ENCODE data around the gene TMEM121. TPM values are rescaled to one million over a fixed set of nuclear protein-coding genes. Genes with fewer than 3 reads are reported as not detected.

TMEM121 gene
- total and polyA plus RNA-seq, 2 of the 4 experiments (the other 2 are of a cell fraction) = 2.7 to 6.3 TPM

- Histone ChIP-seq H3K27me3 (ENCODE audit: control insufficient read depth, insufficient read depth, low read length) (peaks cover 12% of the 10 kb centered on the region), H2AK5ac (ENCODE audit: low read depth, low read length) (no peak overlapping the region), H3K56ac (ENCODE audit: extremely low read depth, insufficient read depth, low read length) (no peak overlapping the region), H4K91ac (ENCODE audit: insufficient read depth, low read depth, low read length) (no peak overlapping the region), H4K20me1 (ENCODE audit: insufficient read depth, low read length) (no peaks in the 10 kb centered on the region), H3K36me3 (ENCODE audit: control insufficient read depth, insufficient read depth, low read length) (no peaks in the 10 kb centered on the region), H2BK15ac (ENCODE audit: low read depth, low read length) (no peak overlapping the region), H3K4ac (ENCODE audit: low read depth, low read length) (no peak overlapping the region), H3K9me3 (ENCODE audit: control insufficient read depth, insufficient read depth, low read length) (no peaks in the 10 kb centered on the region), H2AK9ac (replicated peaks; ENCODE audit: low read depth, low read length, poor library complexity) (peak overlapping the region; percentile 28), H4K8ac (ENCODE audit: low read depth in 2 of 2, low read length in 2 of 2) (no peak overlapping the region), H2AFZ (replicated peaks; ENCODE audit: low read length, poor library complexity) (no peak overlapping the region), H2BK120ac (ENCODE audit: low read depth, low read length) (no peak overlapping the region), H3K79me1 (ENCODE audit: low read depth in 1 of 2, low read length in 2 of 2) (no peaks in the 10 kb centered on the region), H3K14ac (replicated peaks; ENCODE audit: low read depth, low read length) (no peak overlapping the region), H2BK20ac (ENCODE audit: low read depth, low read length) (no peak overlapping the region), H3K9me1 (ENCODE audit: insufficient read depth, low read length) (no peaks in the 10 kb centered on the region), H3K23ac (ENCODE audit: low read depth, low read length) (no peak overlapping the region), H3K27ac (ENCODE audit: insufficient read depth, low read length) (no peak overlapping the region), H3K9ac (ENCODE audit: low read depth, low read length) (no peak overlapping the region), H4K5ac (ENCODE audit: low read depth, low read length) (no peak overlapping the region), H3K4me2 (ENCODE audit: low read depth, low read length) (no peak overlapping the region), H2BK5ac (ENCODE audit: low read depth, low read length, poor library complexity, severe bottlenecking) (no peak overlapping the region), H3K4me1 (ENCODE audit: control insufficient read depth, insufficient read depth, low read length) (peaks cover 9% of the 10 kb centered on the region; the same call in 1 of the 2 replicates), H3K4me3 (ENCODE audit: insufficient read depth, low read depth, low read length) (no peak overlapping the region), H3K18ac (ENCODE audit: low read depth, low read length) (no peak overlapping the region)
- in situ Hi-C loops (cut with MboI; ENCODE audit: low sequenced_read_pairs) (no loop called here), dilution Hi-C loops (cut with HindIII; ENCODE audit: low sequenced_read_pairs, unreplicated experiment) (no loop called here), intact Hi-C loops (cut with micrococcal nuclease) (no loop called here)
- no TSS peak for BruUV-seq (replicated peaks)
- WGBS, 2 experiments (ENCODE audit: extremely low coverage in 2 of 2, insufficient read length in 1 of 2) = 93% methylated on average over 3 of the region's 30 CpGs; no CpG with 5 or more reads in 1 of the 2 experiments
- no peak for DNase-seq
- CTCF ChIA-PET = no interaction called here
- ATAC-seq (ENCODE audit: low read depth) = no peak
- POLR2A ChIA-PET (ENCODE audit: unreplicated experiment) = no interaction called here
- TF ChIP-seq CTCF (conservative IDR thresholded peaks at IDR 0.05; ENCODE audit: low read depth, low read length) = no peak
- no peak for TF ChIP-seq SMC3 (IDR thresholded peaks at IDR 0.05; ENCODE audit: low read depth, low read length)
- TF ChIP-seq BHLHE40 (IDR thresholded peaks at IDR 0.05; ENCODE audit: low read depth, low read length) = no peak
- TF ChIP-seq MAFK (IDR thresholded peaks at IDR 0.05; ENCODE audit: low read depth, low read length) = no peak
- TF ChIP-seq RAD21 (IDR thresholded peaks at IDR 0.05; ENCODE audit: low read length) = no peak
- no peak for TF ChIP-seq POLR2A (IDR thresholded peaks at IDR 0.05; ENCODE audit: low read depth, low read length)
- TF ChIP-seq RFX5 (IDR thresholded peaks at IDR 0.05; ENCODE audit: low read depth, low read length) = no peak
- TF ChIP-seq MAZ (IDR thresholded peaks at IDR 0.05; ENCODE audit: borderline replicate concordance, low read depth, low read length) = no peak
- no peak for TF ChIP-seq ELK1 (IDR thresholded peaks at IDR 0.05; ENCODE audit: borderline replicate concordance, low read depth, low read length)
- no peak for TF ChIP-seq CHD1 (IDR thresholded peaks at IDR 0.05; ENCODE audit: low read depth, low read length)
- TF ChIP-seq RCOR1 (IDR thresholded peaks at IDR 0.05; ENCODE audit: insufficient replicate concordance, low read length) = no peak
- no peak for TF ChIP-seq NFE2L2 (IDR thresholded peaks at IDR 0.05; ENCODE audit: low read depth, low read length)
- TF ChIP-seq USF2 (IDR thresholded peaks at IDR 0.05; ENCODE audit: low read depth, low read length) = no peak
- TF ChIP-seq FOS (IDR thresholded peaks at IDR 0.05; ENCODE audit: low read depth, low read length) = no peak
- no peak for TF ChIP-seq CEBPB (IDR thresholded peaks at IDR 0.05; ENCODE audit: low read depth, low read length)
- TF ChIP-seq MXI1 (IDR thresholded peaks at IDR 0.05; ENCODE audit: borderline replicate concordance, low read depth, low read length) = no peak
Measured at GRCh38 chr14:105531088-105531893, 4.9 kb downstream of the TMEM121 start.

Data from IMR-90 (cell line).